Inflammatory macrophage treated with lipopolysaccharide for 4 hours (primary cell): ENCODE data around the gene TK1.
"Not testable (repeated sequence)": the region's sequence is repeated elsewhere in the genome, so short reads cannot be mapped to it uniquely, and the experiment has no call there.

Experiments used
- DNase-seq: peaks from one replicate; pipeline ENCODE4 v3.0.0-alpha.2; 2020

Gene TK1

GRCh38 chr17:78147315-78147998, 39.4 kb downstream of the TK1 start:
- DNase-seq, result no peak

GRCh38 chr17:78146881-78147280, 40.0 kb downstream of the TK1 start:
- DNase-seq, result no peak

- DNase-seq, result no peak
These were observed 40.4 kb downstream of the TK1 start for GRCh38 chr17:78146471-78146869.

- DNase-seq, result no peak
These were observed 41.9 kb downstream of the TK1 start for GRCh38 chr17:78144736-78145641.

GRCh38 chr17:78144147-78144719, 42.6 kb downstream of the TK1 start:
- peak; percentile 96 for DNase-seq

- no peak for DNase-seq
These were observed 43.4 kb downstream of the TK1 start for GRCh38 chr17:78143214-78144146.

- DNase-seq, result no peak
These were observed 44.6 kb downstream of the TK1 start for GRCh38 chr17:78142119-78142861.

GRCh38 chr17:78141437-78142118, 45.3 kb downstream of the TK1 start:
- no peak for DNase-seq

GRCh38 chr17:78140169-78141051, 46.4 kb downstream of the TK1 start:
- peak; percentile 96 for DNase-seq

- DNase-seq, result not testable (repeated sequence)
These were observed 47.0 kb downstream of the TK1 start for GRCh38 chr17:78139861-78140168.

GRCh38 chr17:78138204-78139060, 48.4 kb downstream of the TK1 start:
- no peak for DNase-seq

- DNase-seq, result no peak
These were observed 49.3 kb downstream of the TK1 start for GRCh38 chr17:78137392-78138203.

- DNase-seq, result peak; percentile 43
These were observed 50.9 kb downstream of the TK1 start for GRCh38 chr17:78135858-78136500.

GRCh38 chr17:78134899-78135385, 51.9 kb downstream of the TK1 start:
- DNase-seq, result no peak

- peak; percentile 58 for DNase-seq
These were observed 52.6 kb downstream of the TK1 start for GRCh38 chr17:78133971-78134898.

GRCh38 chr17:78133179-78133951, 53.5 kb downstream of the TK1 start:
- no peak for DNase-seq
